Epithelial cell of proximal tubule (primary cell): ENCODE measurements around the gene TMEM131. TPM values are rescaled to one million over a fixed set of nuclear protein-coding genes. Genes with fewer than 3 reads are reported as not detected.
"Not testable (repeated sequence)": the region's sequence is repeated elsewhere in the genome, so short reads cannot be mapped to it uniquely, and the experiment has no call there.

Experiments used
- DNase-seq: peaks from one replicate; pipeline ENCODE4 v3.0.0-alpha.2; 2011; ENCODE audit warnings: low read depth
- H3K4me3 ChIP-seq: 2 replicates; pipeline ENCODE4 v1.5.1; 2011; ENCODE audit warnings: low read depth, mild to moderate bottlenecking, low read length
- total RNA-seq: library from RNA; depleted of rRNA; stranded (reverse); fragments of >200 nt; gene quantifications from 2 replicates; pipeline ENCODE4 v1.2.3, GENCODE V29; 2015
- TF ChIP-seq, protein P1 (sequence below): conservative IDR thresholded peaks from 2 replicates; pipeline ENCODE4 v1.5.1; 2012; ENCODE audit warnings: low read depth, mild to moderate bottlenecking, low read length

TMEM131 gene, protein sequence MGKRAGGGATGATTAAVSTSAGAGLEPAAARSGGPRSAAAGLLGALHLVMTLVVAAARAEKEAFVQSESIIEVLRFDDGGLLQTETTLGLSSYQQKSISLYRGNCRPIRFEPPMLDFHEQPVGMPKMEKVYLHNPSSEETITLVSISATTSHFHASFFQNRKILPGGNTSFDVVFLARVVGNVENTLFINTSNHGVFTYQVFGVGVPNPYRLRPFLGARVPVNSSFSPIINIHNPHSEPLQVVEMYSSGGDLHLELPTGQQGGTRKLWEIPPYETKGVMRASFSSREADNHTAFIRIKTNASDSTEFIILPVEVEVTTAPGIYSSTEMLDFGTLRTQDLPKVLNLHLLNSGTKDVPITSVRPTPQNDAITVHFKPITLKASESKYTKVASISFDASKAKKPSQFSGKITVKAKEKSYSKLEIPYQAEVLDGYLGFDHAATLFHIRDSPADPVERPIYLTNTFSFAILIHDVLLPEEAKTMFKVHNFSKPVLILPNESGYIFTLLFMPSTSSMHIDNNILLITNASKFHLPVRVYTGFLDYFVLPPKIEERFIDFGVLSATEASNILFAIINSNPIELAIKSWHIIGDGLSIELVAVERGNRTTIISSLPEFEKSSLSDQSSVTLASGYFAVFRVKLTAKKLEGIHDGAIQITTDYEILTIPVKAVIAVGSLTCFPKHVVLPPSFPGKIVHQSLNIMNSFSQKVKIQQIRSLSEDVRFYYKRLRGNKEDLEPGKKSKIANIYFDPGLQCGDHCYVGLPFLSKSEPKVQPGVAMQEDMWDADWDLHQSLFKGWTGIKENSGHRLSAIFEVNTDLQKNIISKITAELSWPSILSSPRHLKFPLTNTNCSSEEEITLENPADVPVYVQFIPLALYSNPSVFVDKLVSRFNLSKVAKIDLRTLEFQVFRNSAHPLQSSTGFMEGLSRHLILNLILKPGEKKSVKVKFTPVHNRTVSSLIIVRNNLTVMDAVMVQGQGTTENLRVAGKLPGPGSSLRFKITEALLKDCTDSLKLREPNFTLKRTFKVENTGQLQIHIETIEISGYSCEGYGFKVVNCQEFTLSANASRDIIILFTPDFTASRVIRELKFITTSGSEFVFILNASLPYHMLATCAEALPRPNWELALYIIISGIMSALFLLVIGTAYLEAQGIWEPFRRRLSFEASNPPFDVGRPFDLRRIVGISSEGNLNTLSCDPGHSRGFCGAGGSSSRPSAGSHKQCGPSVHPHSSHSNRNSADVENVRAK (N-terminal part only)
- 10.2 and 16.0 TPM in 2 replicates for total RNA-seq

- TF ChIP-seq, protein P1, sequence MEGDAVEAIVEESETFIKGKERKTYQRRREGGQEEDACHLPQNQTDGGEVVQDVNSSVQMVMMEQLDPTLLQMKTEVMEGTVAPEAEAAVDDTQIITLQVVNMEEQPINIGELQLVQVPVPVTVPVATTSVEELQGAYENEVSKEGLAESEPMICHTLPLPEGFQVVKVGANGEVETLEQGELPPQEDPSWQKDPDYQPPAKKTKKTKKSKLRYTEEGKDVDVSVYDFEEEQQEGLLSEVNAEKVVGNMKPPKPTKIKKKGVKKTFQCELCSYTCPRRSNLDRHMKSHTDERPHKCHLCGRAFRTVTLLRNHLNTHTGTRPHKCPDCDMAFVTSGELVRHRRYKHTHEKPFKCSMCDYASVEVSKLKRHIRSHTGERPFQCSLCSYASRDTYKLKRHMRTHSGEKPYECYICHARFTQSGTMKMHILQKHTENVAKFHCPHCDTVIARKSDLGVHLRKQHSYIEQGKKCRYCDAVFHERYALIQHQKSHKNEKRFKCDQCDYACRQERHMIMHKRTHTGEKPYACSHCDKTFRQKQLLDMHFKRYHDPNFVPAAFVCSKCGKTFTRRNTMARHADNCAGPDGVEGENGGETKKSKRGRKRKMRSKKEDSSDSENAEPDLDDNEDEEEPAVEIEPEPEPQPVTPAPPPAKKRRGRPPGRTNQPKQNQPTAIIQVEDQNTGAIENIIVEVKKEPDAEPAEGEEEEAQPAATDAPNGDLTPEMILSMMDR: no peak
- DNase-seq: peak; percentile 36
- peak within 1 kb of the TSS; percentile 62 for H3K4me3 ChIP-seq
Observed at GRCh38 chr2:97995734-97996624, at the start of gene TMEM131. Gene TMEM131, minus strand, starts transcription at chr2:97995948. Its CDS starts 286 bp downstream, at chr2:97995662.

GRCh38 chr2:98044730-98045129, 49.0 kb upstream of the TMEM131 start:
- DNase-seq, H3K4me3 ChIP-seq: not testable (repeated sequence)

- DNase-seq: no peak
- TF ChIP-seq, protein P1: no peak
- H3K4me3 ChIP-seq: no peak overlapping the region
Observed at GRCh38 chr2:98043101-98043500, 47.4 kb upstream of the TMEM131 start.

- TF ChIP-seq, protein P1: no peak
- no peak overlapping the region for H3K4me3 ChIP-seq
- no peak for DNase-seq
Observed at GRCh38 chr2:98040331-98040939, 44.7 kb upstream of the TMEM131 start.

GRCh38 chr2:98039085-98039756, 43.5 kb upstream of the TMEM131 start:
- TF ChIP-seq, protein P1: no peak
- no peak for DNase-seq

GRCh38 chr2:98037666-98038336, 42.1 kb upstream of the TMEM131 start:
- TF ChIP-seq, protein P1: no peak
- no peak for DNase-seq
- H3K4me3 ChIP-seq: no peak overlapping the region

More at GRCh38 chr2:98039085-98039756, 43.5 kb upstream of the TMEM131 start:
- no peak overlapping the region for H3K4me3 ChIP-seq
